Measurements from ENCODE around the gene LY86. TPM values are rescaled to one million over a fixed set of nuclear protein-coding genes. Genes with fewer than 3 reads are reported as not detected.

Gene LY86
- total and polyA plus RNA-seq, 2 donors (not counting 3 experiments of a cell fraction or from before 2014, with no cell fraction given), result not detected

DNA sequence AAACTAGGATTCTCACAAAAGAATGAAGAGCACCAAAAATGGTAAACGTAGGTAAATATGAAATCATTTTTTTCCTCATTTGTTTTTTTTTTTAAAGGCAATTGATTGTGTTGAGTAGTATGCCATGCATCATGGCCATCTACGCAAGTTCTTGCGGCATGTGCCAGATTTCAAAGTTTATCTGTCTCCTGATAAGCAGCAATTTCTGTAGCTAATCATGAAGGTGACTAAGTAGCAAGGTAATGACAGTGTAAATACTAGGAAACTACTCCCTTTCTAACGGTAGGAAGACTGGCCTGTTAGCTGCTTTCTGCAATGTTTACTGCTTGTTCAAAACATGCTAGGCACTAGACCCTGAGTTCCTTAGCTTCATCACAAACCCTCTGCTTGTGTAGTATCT lies 13.4 kb upstream of the LY86 start:
- H4K20me1 ChIP-seq (replicated peaks; ENCODE audit: control insufficient read depth, extremely low read depth, insufficient read depth, low read length), result no peaks in the 10 kb centered on the region
- BruUV-seq (replicated peaks), result no TSS peak
- no peaks in the 10 kb centered on the region for H3K9me3 ChIP-seq (replicated peaks; ENCODE audit: control insufficient read depth, insufficient read depth, low read length)
- TF ChIP-seq POLR2AphosphoS5 (IDR thresholded peaks at IDR 0.05; ENCODE audit: insufficient read depth, low read depth, low read length) (no peak), FOS (IDR thresholded peaks at IDR 0.05; ENCODE audit: borderline replicate concordance, insufficient read depth, low read length) (no peak), EZH2 (IDR thresholded peaks at IDR 0.05; ENCODE audit: borderline replicate concordance, low read depth, low read length, severe bottlenecking) (no peak), POLR2A (IDR thresholded peaks at IDR 0.05; ENCODE audit: low read depth, low read length) (no peak), JUN (IDR thresholded peaks at IDR 0.05; ENCODE audit: borderline replicate concordance, insufficient read depth, insufficient read length, low read depth) (no peak), GATA2 (IDR thresholded peaks at IDR 0.05; ENCODE audit: insufficient read depth, insufficient read length, low read depth, low read length) (no peak), MYC (IDR thresholded peaks at IDR 0.05; ENCODE audit: low read depth, low read length) (no peak)
- TF ChIP-seq, protein P1, sequence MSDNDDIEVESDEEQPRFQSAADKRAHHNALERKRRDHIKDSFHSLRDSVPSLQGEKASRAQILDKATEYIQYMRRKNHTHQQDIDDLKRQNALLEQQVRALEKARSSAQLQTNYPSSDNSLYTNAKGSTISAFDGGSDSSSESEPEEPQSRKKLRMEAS (IDR thresholded peaks at IDR 0.05; ENCODE audit: insufficient read depth, insufficient read length), result no peak
- TF ChIP-seq, protein P2, sequence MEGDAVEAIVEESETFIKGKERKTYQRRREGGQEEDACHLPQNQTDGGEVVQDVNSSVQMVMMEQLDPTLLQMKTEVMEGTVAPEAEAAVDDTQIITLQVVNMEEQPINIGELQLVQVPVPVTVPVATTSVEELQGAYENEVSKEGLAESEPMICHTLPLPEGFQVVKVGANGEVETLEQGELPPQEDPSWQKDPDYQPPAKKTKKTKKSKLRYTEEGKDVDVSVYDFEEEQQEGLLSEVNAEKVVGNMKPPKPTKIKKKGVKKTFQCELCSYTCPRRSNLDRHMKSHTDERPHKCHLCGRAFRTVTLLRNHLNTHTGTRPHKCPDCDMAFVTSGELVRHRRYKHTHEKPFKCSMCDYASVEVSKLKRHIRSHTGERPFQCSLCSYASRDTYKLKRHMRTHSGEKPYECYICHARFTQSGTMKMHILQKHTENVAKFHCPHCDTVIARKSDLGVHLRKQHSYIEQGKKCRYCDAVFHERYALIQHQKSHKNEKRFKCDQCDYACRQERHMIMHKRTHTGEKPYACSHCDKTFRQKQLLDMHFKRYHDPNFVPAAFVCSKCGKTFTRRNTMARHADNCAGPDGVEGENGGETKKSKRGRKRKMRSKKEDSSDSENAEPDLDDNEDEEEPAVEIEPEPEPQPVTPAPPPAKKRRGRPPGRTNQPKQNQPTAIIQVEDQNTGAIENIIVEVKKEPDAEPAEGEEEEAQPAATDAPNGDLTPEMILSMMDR (IDR thresholded peaks at IDR 0.05; ENCODE audit: extremely low read depth in 1 of 2, insufficient read depth in 1 of 2, low read depth in 1 of 2, low read length in 2 of 2), result no peak
- dilution Hi-C loops (cut with MboI; ENCODE audit: extremely low pct_ligation_motif_present, low sequenced_read_pairs), result no loop called here
- H3K4me2 ChIP-seq (ENCODE audit: insufficient read depth, low read length), result no peak overlapping the region
- H3K27me3 ChIP-seq (ENCODE audit: control insufficient read depth in 2 of 2, insufficient read depth in 2 of 2, low read length in 2 of 2), result no peaks in the 10 kb centered on the region
- no peak overlapping the region for H3K4me3 ChIP-seq (replicated peaks in 1 of 3; ENCODE audit: insufficient read depth in 1 of 3, low read depth in 1 of 3, low read length in 3 of 3)
- H3K79me2 ChIP-seq (ENCODE audit: control insufficient read depth, insufficient read depth, low read length), result no peaks in the 10 kb centered on the region
- CTCF ChIA-PET, result no interaction called here
- DNase-seq (ENCODE audit: low read depth, low spot score) (no peak), FAIRE-seq (no peak)
- H3K9ac ChIP-seq (replicated peaks; ENCODE audit: extremely low read depth, insufficient read depth, low read length), result no peak overlapping the region
- H2AFZ ChIP-seq (ENCODE audit: low read depth, low read length), result no peak overlapping the region
- intact Hi-C loops (cut with micrococcal nuclease), result no loop called here
- H3K9me1 ChIP-seq (replicated peaks; ENCODE audit: control insufficient read depth, extremely low read depth, insufficient read depth, low read length), result no peaks in the 10 kb centered on the region
- H3K27ac ChIP-seq (ENCODE audit: insufficient read depth, low read depth, low read length), result no peak overlapping the region
- H3K4me1 ChIP-seq (ENCODE audit: control insufficient read depth, extremely low read depth, insufficient read depth, low read length), result no peaks in the 10 kb centered on the region
- POLR2A ChIA-PET, result no interaction called here
- H3K36me3 ChIP-seq (ENCODE audit: control insufficient read depth in 2 of 2, extremely low read depth in 1 of 2, insufficient read depth in 2 of 2, low read length in 2 of 2), result no peaks in the 10 kb centered on the region
